Brain microvascular endothelial cell (primary cell): ENCODE data around the gene SLCO4A1.

ENCODE experiments used
- DNase-seq: peaks from one replicate; pipeline ENCODE4 v3.0.0-alpha.2; 2020
- H3K27ac ChIP-seq: fragments of 250-450 bp; sonication (Bioruptor Pico); 2 replicates; pipeline ENCODE4 v1.5.1; 2020; ENCODE audit warnings: mild to moderate bottlenecking, moderate library complexity
- H3K27me3 ChIP-seq: fragments of 250-450 bp; sonication (Bioruptor Pico); replicated peaks from 2 replicates; pipeline ENCODE4 v1.5.1; 2020; ENCODE audit warnings: mild to moderate bottlenecking
- H3K36me3 ChIP-seq: fragments of 250-450 bp; sonication (Bioruptor Pico); replicated peaks from 2 replicates; pipeline ENCODE4 v1.5.1; 2020; ENCODE audit warnings: mild to moderate bottlenecking
- H3K4me3 ChIP-seq: 2 replicates; pipeline ENCODE4 v1.5.1; 2011; ENCODE audit warnings: low read depth, mild to moderate bottlenecking, control low read depth, low read length, moderate library complexity
- in situ Hi-C: cut with HindIII; loops from 2 replicates; pipeline ENCODE4 v1.10.0; 2017; ENCODE audit warnings: low sequenced_read_pairs, low pct_ligation_motif_present
- TF ChIP-seq, protein P1 (sequence below): IDR thresholded peaks from 2 replicates; pipeline ENCODE4 v1.5.1; 2011; ENCODE audit warnings: low read depth, mild to moderate bottlenecking, moderate library complexity, low read length, control low read depth, inconsistent platforms; ENCODE audit errors: missing control alignments

Gene SLCO4A1

GRCh38 chr20:62684981-62685380, 42.7 kb downstream of the SLCO4A1 start:
- Histone ChIP-seq H3K27me3 (peaks cover 9% of the 10 kb centered on the region), H3K36me3 (no peaks in the 10 kb centered on the region), H3K4me3 (no peak overlapping the region), H3K27ac (no peak overlapping the region)
- TF ChIP-seq, protein P1, sequence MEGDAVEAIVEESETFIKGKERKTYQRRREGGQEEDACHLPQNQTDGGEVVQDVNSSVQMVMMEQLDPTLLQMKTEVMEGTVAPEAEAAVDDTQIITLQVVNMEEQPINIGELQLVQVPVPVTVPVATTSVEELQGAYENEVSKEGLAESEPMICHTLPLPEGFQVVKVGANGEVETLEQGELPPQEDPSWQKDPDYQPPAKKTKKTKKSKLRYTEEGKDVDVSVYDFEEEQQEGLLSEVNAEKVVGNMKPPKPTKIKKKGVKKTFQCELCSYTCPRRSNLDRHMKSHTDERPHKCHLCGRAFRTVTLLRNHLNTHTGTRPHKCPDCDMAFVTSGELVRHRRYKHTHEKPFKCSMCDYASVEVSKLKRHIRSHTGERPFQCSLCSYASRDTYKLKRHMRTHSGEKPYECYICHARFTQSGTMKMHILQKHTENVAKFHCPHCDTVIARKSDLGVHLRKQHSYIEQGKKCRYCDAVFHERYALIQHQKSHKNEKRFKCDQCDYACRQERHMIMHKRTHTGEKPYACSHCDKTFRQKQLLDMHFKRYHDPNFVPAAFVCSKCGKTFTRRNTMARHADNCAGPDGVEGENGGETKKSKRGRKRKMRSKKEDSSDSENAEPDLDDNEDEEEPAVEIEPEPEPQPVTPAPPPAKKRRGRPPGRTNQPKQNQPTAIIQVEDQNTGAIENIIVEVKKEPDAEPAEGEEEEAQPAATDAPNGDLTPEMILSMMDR, result no peak
- in situ Hi-C loops, result no loop called here
- DNase-seq, result no peak

DNA sequence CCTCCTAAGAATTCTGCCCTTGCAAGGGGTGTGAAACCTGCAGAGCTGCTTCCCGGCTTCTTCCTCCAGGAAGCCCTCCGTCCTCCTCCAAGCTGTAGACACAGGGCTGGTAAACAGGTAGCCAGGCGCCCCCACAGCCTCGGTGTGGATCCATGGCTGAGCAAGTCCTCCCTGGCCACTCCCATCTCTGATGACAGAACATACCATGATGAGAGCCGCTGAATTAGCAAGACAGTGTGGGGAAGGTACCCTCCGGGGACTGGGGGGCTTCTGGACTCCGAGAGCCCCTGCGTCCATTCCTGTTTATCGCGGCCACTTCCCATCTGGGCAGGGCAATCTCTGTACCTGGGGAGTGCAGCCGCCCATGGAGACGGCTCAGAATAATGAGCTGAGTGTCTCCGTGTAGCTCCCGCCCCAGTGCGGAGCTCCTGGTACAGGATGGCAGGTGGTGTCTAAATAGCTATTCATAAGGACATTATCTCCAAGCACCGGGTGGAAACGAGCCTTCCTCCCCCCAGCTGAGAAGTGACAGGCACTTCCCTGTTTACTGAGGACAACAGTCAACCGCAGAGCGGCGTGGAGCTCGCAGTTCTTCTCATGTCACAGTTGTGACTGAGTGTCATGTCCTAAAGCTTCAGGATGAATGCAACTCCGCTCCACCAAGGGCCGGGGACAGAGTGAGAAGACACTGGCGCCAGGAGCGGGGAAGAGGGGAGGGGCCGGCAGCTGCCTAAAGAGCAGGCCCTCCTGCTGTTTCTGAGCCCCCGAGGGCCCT, 43.7 kb downstream of the SLCO4A1 start:
- H3K36me3 ChIP-seq, result no peaks in the 10 kb centered on the region
- no peak for DNase-seq
- no peak overlapping the region for H3K4me3 ChIP-seq
- no peak overlapping the region for H3K27ac ChIP-seq
- H3K27me3 ChIP-seq, result peaks cover 9% of the 10 kb centered on the region
- in situ Hi-C loops, result no loop called here
- TF ChIP-seq, protein P1, result no peak

DNA sequence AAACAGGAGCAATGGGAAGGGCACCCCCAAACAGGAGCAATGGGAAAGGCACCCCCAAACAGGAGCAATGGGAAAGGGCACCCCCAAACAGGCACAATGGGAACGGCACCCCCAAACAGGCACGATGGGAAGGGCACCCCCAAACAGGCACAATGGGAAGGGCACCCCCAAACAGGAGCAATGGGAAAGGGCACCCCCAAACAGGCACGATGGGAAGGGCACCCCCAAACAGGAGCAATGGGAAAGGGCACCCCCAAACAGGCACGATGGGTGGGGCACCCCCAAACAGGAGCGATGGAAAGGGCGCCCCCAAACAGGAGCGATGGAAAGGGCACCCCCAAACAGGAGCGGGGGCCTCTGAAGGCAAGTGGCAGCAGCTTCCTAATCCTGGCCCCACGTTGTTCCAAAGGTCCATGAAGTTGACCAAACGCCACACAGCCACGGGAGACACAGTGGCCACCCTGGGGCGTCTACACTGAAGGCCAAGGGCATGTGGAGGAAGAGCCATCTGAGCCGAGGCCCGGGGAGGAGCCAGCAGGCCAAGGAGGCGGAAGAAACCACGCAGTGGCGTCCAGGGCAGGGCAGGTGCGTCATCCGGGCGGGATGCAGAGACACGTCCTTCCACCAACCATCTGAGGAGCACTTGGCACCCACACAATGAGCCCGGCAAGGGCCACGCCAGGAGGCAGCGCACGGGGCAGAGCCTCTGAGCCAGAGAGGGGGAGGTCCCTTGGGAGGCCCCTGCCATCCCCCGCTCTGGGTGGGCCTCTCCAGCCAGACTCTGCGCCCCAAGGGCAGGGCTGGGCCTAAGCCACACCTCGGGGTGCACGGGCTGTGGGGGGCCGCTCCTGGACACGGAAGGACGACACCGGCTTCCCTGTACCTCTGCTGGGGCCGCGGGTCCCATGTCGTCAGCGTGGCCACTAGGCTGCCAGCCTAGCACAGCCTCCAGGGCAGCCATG, 44.8 kb downstream of the SLCO4A1 start:
- TF ChIP-seq, protein P1, result no peak
- Histone ChIP-seq H3K4me3 (no peak overlapping the region), H3K27ac (no peak overlapping the region), H3K36me3 (no peaks in the 10 kb centered on the region), H3K27me3 (peaks cover 9% of the 10 kb centered on the region)
- in situ Hi-C loops, result no loop called here
- DNase-seq, result no peak

GRCh38 chr20:62688083-62688482, 45.8 kb downstream of the SLCO4A1 start:
- in situ Hi-C loops, result no loop called here
- DNase-seq, result no peak

DNA sequence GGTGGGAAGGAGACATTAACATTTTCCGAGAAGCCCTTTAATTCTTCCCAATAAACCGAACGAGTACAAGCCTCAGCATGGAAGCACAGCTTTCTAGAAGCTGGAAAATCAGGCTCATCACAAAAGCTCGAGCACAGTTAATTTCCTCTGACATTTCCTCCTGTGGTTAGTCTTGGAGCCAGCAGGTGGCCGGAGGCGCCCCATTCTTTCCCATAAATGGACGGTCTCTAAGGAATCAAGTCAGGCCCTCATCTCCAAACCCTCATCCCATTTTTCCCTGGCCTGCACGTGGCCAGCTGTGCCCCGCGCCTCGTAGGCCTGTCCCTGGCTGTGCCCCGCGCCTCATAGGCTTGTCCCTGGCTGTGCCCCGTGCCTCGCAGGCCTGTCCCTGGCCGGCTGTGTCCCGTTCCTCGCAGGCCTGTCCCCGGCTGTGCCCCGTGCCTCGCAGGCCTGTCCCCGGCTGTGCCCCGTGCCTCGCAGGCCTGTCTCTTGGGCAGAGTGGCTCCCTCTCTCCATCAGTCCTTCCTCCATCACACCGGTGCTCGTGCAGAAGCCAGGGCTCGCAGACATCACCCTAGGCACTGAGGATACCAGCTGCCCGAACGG, 46.7 kb downstream of the SLCO4A1 start:
- TF ChIP-seq, protein P1, result peak; percentile 49
- Histone ChIP-seq H3K36me3 (no peaks in the 10 kb centered on the region), H3K4me3 (no peak overlapping the region), H3K27me3 (peaks cover 9% of the 10 kb centered on the region), H3K27ac (no peak overlapping the region)
- in situ Hi-C loops, result no loop called here
- DNase-seq, result peak; percentile 5

More at GRCh38 chr20:62688083-62688482, 45.8 kb downstream of the SLCO4A1 start:
- TF ChIP-seq, protein P1, result no peak
- H3K27me3 ChIP-seq, result peaks cover 9% of the 10 kb centered on the region
- no peaks in the 10 kb centered on the region for H3K36me3 ChIP-seq
- H3K4me3 ChIP-seq, result no peak overlapping the region
- no peak overlapping the region for H3K27ac ChIP-seq
